ENCODE data around the gene DNAJC18. TPM values are rescaled to one million over a fixed set of nuclear protein-coding genes. Genes with fewer than 3 reads are reported as not detected.

DNAJC18 gene
- total RNA-seq, 1 donor, result 9.9 TPM

GRCh38 chr5:139468421-139468931, 29.2 kb upstream of the DNAJC18 start:
- DNase-seq (ENCODE audit: low read depth), result no peak
- no peak overlapping the region for H3K4me3 ChIP-seq (ENCODE audit: low read depth, low read length)
- no peak for TF ChIP-seq CTCF (IDR thresholded peaks at IDR 0.05; ENCODE audit: insufficient read depth, low read length)

DNA sequence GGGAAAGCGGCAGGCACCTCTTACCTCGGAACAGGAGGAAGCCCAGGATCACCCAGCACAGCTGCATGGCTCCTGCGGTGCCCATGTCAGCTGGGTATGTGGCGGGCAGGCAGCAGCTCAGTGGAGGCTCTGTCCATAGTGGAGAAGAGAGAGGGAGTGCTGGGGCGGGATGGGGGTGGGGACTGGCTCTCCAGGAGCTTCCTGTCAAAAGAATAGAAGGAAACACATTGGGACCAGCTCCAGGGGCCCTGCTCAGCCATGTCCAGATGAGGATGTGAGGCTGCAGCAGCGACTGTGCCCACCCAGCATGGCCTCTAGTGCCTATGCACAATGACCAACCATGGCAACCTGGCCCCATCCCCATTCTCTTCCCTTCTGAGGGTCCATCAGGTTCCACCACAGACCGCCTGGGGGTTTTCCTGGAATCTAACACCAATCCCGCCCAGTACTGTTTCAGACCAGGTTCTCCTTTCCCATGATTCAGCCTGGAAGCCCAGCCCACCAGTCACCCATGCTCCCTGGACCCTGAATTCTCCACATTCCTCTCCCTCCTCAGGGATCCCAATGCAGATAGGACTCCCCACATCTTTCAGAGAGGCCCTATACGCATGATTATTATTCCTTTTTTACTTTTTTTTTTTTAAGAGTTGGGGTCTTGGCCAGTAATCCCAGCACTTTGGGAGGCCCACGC, 23.4 kb upstream of the DNAJC18 start, which contains the start of gene ECSCR:
ECSCR (minus strand) TSS at position 158 of the 691 bp plus-strand sequence; CDS start at position 85, 73 bp downstream.
- no peak within 1 kb of the TSS for H3K4me3 ChIP-seq (ENCODE audit: low read depth, low read length)
- no peak for DNase-seq (ENCODE audit: low read depth)
- no peak for TF ChIP-seq CTCF (IDR thresholded peaks at IDR 0.05; ENCODE audit: insufficient read depth, low read length)

DNA sequence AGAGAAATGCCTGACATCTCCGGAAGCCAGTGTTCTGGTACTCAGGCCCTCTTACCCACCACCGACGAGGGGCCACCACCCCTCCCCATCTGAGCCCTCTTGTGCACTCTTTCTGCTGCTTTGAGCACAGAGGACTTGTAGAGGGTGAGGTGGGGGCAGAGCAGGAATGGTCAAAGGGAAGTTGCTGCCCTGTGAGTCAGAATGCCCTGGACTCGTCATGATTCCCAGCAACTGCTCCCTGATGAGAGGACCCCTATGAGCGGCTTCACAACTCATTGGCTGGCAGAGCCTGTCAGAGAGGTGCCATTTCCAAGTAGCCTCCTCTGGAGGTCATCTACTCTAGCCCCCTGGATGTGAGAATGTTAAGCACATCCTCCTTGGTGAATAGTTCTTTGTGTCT, 22.4 kb upstream of the DNAJC18 start:
- H3K4me3 ChIP-seq (ENCODE audit: low read depth, low read length), result no peak overlapping the region
- DNase-seq (ENCODE audit: low read depth), result peak; percentile 49
- no peak for TF ChIP-seq CTCF (IDR thresholded peaks at IDR 0.05; ENCODE audit: insufficient read depth, low read length)

- TF ChIP-seq CTCF (IDR thresholded peaks at IDR 0.05; ENCODE audit: insufficient read depth, low read length), result no peak
- no peak overlapping the region for H3K4me3 ChIP-seq (ENCODE audit: low read depth, low read length)
- DNase-seq (ENCODE audit: low read depth), result no peak
Measured at GRCh38 chr5:139461176-139461575, 21.9 kb upstream of the DNAJC18 start.

GRCh38 chr5:139460455-139460854, 21.1 kb upstream of the DNAJC18 start:
- no peak for TF ChIP-seq CTCF (IDR thresholded peaks at IDR 0.05; ENCODE audit: insufficient read depth, low read length)
- DNase-seq (ENCODE audit: low read depth), result no peak

GRCh38 chr5:139459451-139459934, 20.2 kb upstream of the DNAJC18 start:
- no peak for DNase-seq (ENCODE audit: low read depth)
- no peak for TF ChIP-seq CTCF (IDR thresholded peaks at IDR 0.05; ENCODE audit: insufficient read depth, low read length)
- H3K4me3 ChIP-seq (ENCODE audit: low read depth, low read length), result no peak overlapping the region

More at GRCh38 chr5:139460455-139460854, 21.1 kb upstream of the DNAJC18 start:
- H3K4me3 ChIP-seq (ENCODE audit: low read depth, low read length), result no peak overlapping the region
